ENCODE data around the gene CXCL14. TPM values are rescaled to one million over a fixed set of nuclear protein-coding genes. Genes with fewer than 3 reads are reported as not detected.

The CXCL14 gene
- total RNA-seq, 4 donors from 2014 or later: 11.5 to 31.0 (median 21.7) TPM

DNA sequence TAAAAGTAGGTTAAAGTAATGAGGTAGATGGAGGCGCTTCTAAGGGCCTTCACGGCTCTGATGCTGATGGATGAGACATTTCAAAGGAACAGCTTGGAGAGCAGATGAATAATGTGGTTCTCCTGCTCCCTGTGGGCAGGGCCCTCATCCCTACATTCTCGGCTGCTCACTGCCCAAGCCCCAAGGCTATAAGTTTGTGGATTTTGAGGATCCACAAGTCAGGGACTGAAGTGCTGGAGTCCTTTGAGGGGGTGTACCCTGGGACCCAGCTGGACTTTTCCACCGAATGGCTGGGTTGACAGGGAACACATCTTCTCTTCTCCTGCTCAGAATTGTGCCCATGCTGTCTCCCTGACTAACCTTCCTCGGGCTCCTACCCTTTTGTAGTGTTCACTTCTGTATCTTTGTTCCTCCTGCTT is 21.4 kb upstream of the CXCL14 start:
- in situ Hi-C loops (cut with MboI; ENCODE audit: low pct_ligation_motif_present in 1 of 4, low pct_unique_long_range_greater_than_20kb in 1 of 4, low sequenced_read_pairs in 3 of 4): no loop called here
- intact Hi-C loops (cut with DNase I; ENCODE audit: low total_unique reads): no loop called here

DNA sequence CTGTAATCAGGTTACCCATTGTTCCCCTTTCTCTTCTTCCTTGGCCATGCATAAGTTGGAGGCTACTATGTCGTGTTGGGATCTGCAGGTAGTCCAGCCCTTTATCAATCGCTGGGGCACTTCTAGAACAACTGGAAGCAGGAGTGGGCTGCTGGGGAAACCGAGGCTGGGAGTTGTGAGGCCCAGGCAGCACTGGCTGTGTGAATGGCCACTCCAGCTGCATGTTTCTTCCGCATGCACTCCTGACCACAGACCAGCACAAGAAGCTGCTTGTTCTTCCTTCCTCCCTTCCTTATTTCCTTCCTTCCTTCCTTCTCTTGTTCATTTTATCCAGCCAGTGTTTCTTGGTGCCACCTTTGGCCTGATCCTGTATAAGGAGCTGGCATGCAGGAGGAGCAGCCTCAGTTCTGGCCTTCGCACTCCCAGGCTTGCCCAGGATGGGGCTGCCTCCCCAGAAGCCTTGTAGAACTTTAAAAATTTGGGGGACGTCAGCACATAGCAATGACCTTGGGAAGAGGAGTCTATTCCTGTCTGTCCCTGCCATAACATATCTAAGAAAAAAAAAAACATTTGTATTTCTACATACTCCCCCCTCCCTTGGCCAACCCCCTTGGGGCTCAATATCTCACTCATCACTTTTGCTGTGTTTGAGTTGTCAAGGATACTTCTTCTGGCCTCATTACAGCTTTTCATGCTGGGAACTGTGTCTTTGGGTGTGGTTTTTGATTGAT is 20.8 kb upstream of the CXCL14 start:
- TF ChIP-seq POLR2A (IDR thresholded peaks at IDR 0.05) (no peak), EP300 (IDR thresholded peaks at IDR 0.05; ENCODE audit: low read depth) (no peak), POLR2AphosphoS5 (IDR thresholded peaks at IDR 0.05) (no peak)
- TF ChIP-seq, protein P1, sequence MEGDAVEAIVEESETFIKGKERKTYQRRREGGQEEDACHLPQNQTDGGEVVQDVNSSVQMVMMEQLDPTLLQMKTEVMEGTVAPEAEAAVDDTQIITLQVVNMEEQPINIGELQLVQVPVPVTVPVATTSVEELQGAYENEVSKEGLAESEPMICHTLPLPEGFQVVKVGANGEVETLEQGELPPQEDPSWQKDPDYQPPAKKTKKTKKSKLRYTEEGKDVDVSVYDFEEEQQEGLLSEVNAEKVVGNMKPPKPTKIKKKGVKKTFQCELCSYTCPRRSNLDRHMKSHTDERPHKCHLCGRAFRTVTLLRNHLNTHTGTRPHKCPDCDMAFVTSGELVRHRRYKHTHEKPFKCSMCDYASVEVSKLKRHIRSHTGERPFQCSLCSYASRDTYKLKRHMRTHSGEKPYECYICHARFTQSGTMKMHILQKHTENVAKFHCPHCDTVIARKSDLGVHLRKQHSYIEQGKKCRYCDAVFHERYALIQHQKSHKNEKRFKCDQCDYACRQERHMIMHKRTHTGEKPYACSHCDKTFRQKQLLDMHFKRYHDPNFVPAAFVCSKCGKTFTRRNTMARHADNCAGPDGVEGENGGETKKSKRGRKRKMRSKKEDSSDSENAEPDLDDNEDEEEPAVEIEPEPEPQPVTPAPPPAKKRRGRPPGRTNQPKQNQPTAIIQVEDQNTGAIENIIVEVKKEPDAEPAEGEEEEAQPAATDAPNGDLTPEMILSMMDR (IDR thresholded peaks at IDR 0.05): no peak
- in situ Hi-C loops (cut with MboI; ENCODE audit: low pct_ligation_motif_present in 1 of 4, low pct_unique_long_range_greater_than_20kb in 1 of 4, low sequenced_read_pairs in 3 of 4): no loop called here
- no peak overlapping the region for H3K27ac ChIP-seq
- H3K4me1 ChIP-seq: no peaks in the 10 kb centered on the region
- H3K27me3 ChIP-seq: no peaks in the 10 kb centered on the region
- DNase-seq: no peak
- intact Hi-C loops (cut with DNase I; ENCODE audit: low total_unique reads): no loop called here
- H3K9me3 ChIP-seq: no peaks in the 10 kb centered on the region
- no peak overlapping the region for H3K4me3 ChIP-seq
- no peaks in the 10 kb centered on the region for H3K36me3 ChIP-seq
- 77 to 93% methylated on average over 2 to 6 of the region's 6 CpGs for WGBS, 2 donors (ENCODE audit: low coverage in 1 of 2)

More for the DNA sequence above, 21.4 kb upstream of the CXCL14 start:
- TF ChIP-seq EP300 (IDR thresholded peaks at IDR 0.05; ENCODE audit: low read depth) (no peak), POLR2A (IDR thresholded peaks at IDR 0.05) (no peak), POLR2AphosphoS5 (IDR thresholded peaks at IDR 0.05) (no peak)
- TF ChIP-seq, protein P1 (IDR thresholded peaks at IDR 0.05): no peak
- no peaks in the 10 kb centered on the region for H3K4me1 ChIP-seq
- no peaks in the 10 kb centered on the region for H3K27me3 ChIP-seq
- H3K27ac ChIP-seq: no peak overlapping the region
- H3K9me3 ChIP-seq: no peaks in the 10 kb centered on the region
- 69 to 71% methylated on average over 2 to 5 of the region's 5 CpGs for WGBS, 2 donors (ENCODE audit: low coverage in 1 of 2)
- no peak for DNase-seq
- no peak overlapping the region for H3K4me3 ChIP-seq
- no peaks in the 10 kb centered on the region for H3K36me3 ChIP-seq

DNA sequence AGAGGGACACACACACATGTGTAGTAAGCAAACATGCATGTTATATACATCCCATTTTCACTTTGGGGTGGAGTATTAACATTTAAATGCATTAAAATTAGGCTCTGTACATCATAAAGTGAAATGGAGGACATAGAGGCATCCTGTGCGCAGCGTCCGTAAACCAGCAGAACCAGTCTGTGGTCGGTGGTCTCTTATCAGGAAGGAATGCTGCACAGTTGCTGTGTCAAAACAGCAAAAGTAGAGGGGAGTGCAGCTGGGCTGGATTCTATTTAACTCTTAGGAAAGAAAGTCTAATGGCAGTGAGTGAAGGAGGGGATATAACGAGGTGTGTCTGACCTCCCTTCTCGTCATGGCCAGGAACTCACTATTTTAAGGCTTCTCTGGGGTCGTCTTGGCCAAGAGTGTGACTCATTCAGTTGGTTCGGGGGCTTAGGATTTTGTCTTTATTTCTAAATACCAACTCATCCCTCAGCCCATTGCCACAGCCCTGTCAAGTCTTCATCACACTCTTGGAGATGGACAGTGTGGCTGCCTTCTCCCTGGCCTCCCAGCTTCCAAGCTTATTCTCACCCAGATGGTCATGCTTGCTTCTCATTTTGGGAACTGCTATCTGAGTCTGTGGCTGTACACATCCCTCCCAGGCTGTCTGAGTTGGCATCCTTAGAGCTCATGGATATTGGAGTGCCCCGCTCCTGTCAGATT is 20.1 kb upstream of the CXCL14 start:
- intact Hi-C loops (cut with DNase I; ENCODE audit: low total_unique reads): no loop called here
- H3K9me3 ChIP-seq: no peaks in the 10 kb centered on the region
- TF ChIP-seq POLR2A (IDR thresholded peaks at IDR 0.05) (no peak), EP300 (IDR thresholded peaks at IDR 0.05; ENCODE audit: low read depth) (no peak), POLR2AphosphoS5 (IDR thresholded peaks at IDR 0.05) (no peak)
- TF ChIP-seq, protein P1 (IDR thresholded peaks at IDR 0.05): no peak
- DNase-seq: no peak
- in situ Hi-C loops (cut with MboI; ENCODE audit: low pct_ligation_motif_present in 1 of 4, low pct_unique_long_range_greater_than_20kb in 1 of 4, low sequenced_read_pairs in 3 of 4): no loop called here
- no peaks in the 10 kb centered on the region for H3K4me1 ChIP-seq
- no peaks in the 10 kb centered on the region for H3K27me3 ChIP-seq
- no peak overlapping the region for H3K4me3 ChIP-seq
- H3K27ac ChIP-seq: no peak overlapping the region
- no peaks in the 10 kb centered on the region for H3K36me3 ChIP-seq
- 80 to 88% methylated on average over 8 to 9 of the region's 9 CpGs for WGBS, 2 donors (ENCODE audit: low coverage in 1 of 2)

DNA sequence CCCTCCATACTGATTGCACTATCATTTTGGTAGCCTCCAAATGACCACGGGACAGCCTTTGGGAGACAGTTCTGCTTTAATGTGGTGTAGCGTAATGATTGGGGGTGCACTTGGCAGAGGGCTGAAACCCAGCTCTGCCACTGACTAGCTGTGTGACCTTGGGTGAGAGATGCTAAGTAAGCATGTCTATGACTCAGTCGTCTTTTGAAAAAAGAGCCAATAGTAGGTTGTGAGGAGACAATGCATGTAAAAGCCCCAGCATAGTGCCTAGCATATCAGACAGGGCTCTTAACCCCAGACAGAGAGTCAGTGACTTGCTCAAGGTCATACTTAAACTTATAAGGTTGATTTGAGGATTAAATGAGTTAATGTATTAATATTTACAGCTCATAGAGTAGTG is 18.0 kb upstream of the CXCL14 start:
- TF ChIP-seq EP300 (IDR thresholded peaks at IDR 0.05; ENCODE audit: low read depth) (no peak), POLR2AphosphoS5 (IDR thresholded peaks at IDR 0.05) (no peak), POLR2A (IDR thresholded peaks at IDR 0.05) (no peak)
- TF ChIP-seq, protein P1 (IDR thresholded peaks at IDR 0.05): no peak
- Histone ChIP-seq H3K36me3 (no peaks in the 10 kb centered on the region), H3K27ac (no peak overlapping the region), H3K4me3 (no peak overlapping the region), H3K9me3 (no peaks in the 10 kb centered on the region), H3K27me3 (no peaks in the 10 kb centered on the region), H3K4me1 (no peaks in the 10 kb centered on the region)
- no peak for DNase-seq
- intact Hi-C loops (cut with DNase I; ENCODE audit: low total_unique reads) (no loop called here), in situ Hi-C loops (cut with MboI; ENCODE audit: low pct_ligation_motif_present in 1 of 4, low pct_unique_long_range_greater_than_20kb in 1 of 4, low sequenced_read_pairs in 3 of 4) (no loop called here)
- 93 to 94% methylated on average over 3 of the region's 3 CpGs for WGBS, 2 donors (ENCODE audit: low coverage in 1 of 2)
